ENCODE measurements around the gene RPLP2. TPM values are rescaled to one million over a fixed set of nuclear protein-coding genes. Genes with fewer than 3 reads are reported as not detected.

The RPLP2 gene
- total and polyA plus RNA-seq, 2 experiments from 2014 or later: 401 to 468 TPM

- no peak overlapping the region for H3K4me3 ChIP-seq
- H3K4me1 ChIP-seq (ENCODE audit: insufficient read depth): peaks cover 31% of the 10 kb centered on the region
- no peaks in the 10 kb centered on the region for H4K20me1 ChIP-seq (ENCODE audit: insufficient read depth, poor library complexity, severe bottlenecking)
- H3K27me3 ChIP-seq: no peaks in the 10 kb centered on the region
- no peak for DNase-seq (ENCODE audit: low spot score)
- peak overlapping the region; percentile 67 for H3K4me2 ChIP-seq
- H2AFZ ChIP-seq: no peak overlapping the region
- H3K9me3 ChIP-seq (ENCODE audit: low read depth): no peaks in the 10 kb centered on the region
- no peaks in the 10 kb centered on the region for H3K79me2 ChIP-seq
- WGBS (ENCODE audit: low lambda C conversion rate, missing lambda C conversion rate): 88% methylated on average over 21 of the region's 21 CpGs
- no peaks in the 10 kb centered on the region for H3K36me3 ChIP-seq (replicated peaks; ENCODE audit: insufficient read depth, low read depth)
- H3K27ac ChIP-seq: peak overlapping the region; percentile 76
- H3K9me2 ChIP-seq (replicated peaks; ENCODE audit: insufficient read depth): no peaks in the 10 kb centered on the region
- TF ChIP-seq CTCF (IDR thresholded peaks at IDR 0.05; ENCODE audit: poor library complexity): no peak
- no peak for TF ChIP-seq EZH2phosphoT487 (IDR thresholded peaks at IDR 0.05; ENCODE audit: low read depth, severe bottlenecking, unreplicated experiment)
- TF ChIP-seq EZH2 (IDR thresholded peaks at IDR 0.05; ENCODE audit: borderline replicate concordance): no peak
These were observed 50.7 kb downstream of the RPLP2 start for GRCh38 chr11:860234-861104.

- Histone ChIP-seq H3K9me2 (replicated peaks; ENCODE audit: insufficient read depth) (no peaks in the 10 kb centered on the region), H3K27me3 (no peaks in the 10 kb centered on the region), H3K4me2 (no peak overlapping the region), H3K4me1 (ENCODE audit: insufficient read depth) (peaks cover 31% of the 10 kb centered on the region), H3K27ac (no peak overlapping the region), H3K9me3 (ENCODE audit: low read depth) (no peaks in the 10 kb centered on the region), H2AFZ (no peak overlapping the region), H3K79me2 (no peaks in the 10 kb centered on the region), H3K36me3 (replicated peaks; ENCODE audit: insufficient read depth, low read depth) (no peaks in the 10 kb centered on the region), H4K20me1 (ENCODE audit: insufficient read depth, poor library complexity, severe bottlenecking) (no peaks in the 10 kb centered on the region), H3K4me3 (no peak overlapping the region)
- no peak for DNase-seq (ENCODE audit: low spot score)
- WGBS (ENCODE audit: low lambda C conversion rate, missing lambda C conversion rate): 92% methylated on average over 14 of the region's 14 CpGs
- TF ChIP-seq EZH2 (IDR thresholded peaks at IDR 0.05; ENCODE audit: borderline replicate concordance) (no peak), CTCF (IDR thresholded peaks at IDR 0.05; ENCODE audit: poor library complexity) (no peak), EZH2phosphoT487 (IDR thresholded peaks at IDR 0.05; ENCODE audit: low read depth, severe bottlenecking, unreplicated experiment) (no peak)
These were observed 51.3 kb downstream of the RPLP2 start for GRCh38 chr11:861105-861479.

GRCh38 chr11:862081-862661 lies 52.4 kb downstream of the RPLP2 start:
- Histone ChIP-seq H2AFZ (no peak overlapping the region), H3K4me3 (no peak overlapping the region), H4K20me1 (ENCODE audit: insufficient read depth, poor library complexity, severe bottlenecking) (no peaks in the 10 kb centered on the region), H3K36me3 (replicated peaks; ENCODE audit: insufficient read depth, low read depth) (no peaks in the 10 kb centered on the region), H3K27me3 (no peaks in the 10 kb centered on the region), H3K79me2 (no peaks in the 10 kb centered on the region), H3K9me2 (replicated peaks; ENCODE audit: insufficient read depth) (no peaks in the 10 kb centered on the region), H3K4me1 (ENCODE audit: insufficient read depth) (peaks cover 31% of the 10 kb centered on the region), H3K27ac (peak overlapping the region; percentile 77), H3K9me3 (ENCODE audit: low read depth) (no peaks in the 10 kb centered on the region), H3K4me2 (peak overlapping the region; percentile 47)
- WGBS (ENCODE audit: low lambda C conversion rate, missing lambda C conversion rate): 58% methylated on average over 19 of the region's 20 CpGs
- TF ChIP-seq EZH2phosphoT487 (IDR thresholded peaks at IDR 0.05; ENCODE audit: low read depth, severe bottlenecking, unreplicated experiment) (no peak), CTCF (IDR thresholded peaks at IDR 0.05; ENCODE audit: poor library complexity) (no peak), EZH2 (IDR thresholded peaks at IDR 0.05; ENCODE audit: borderline replicate concordance) (no peak)
- DNase-seq (ENCODE audit: low spot score): no peak

Small RNA genes lying within 50 kb of the gene (small RNA-seq; reads per million reads assigned to genes)
- not detected for gene SNORA52

Other genes starting within 250 kb of the RPLP2 start
- gene LMNTD2, start 249.2 kb upstream of the RPLP2 start, total RNA-seq: 3.4 and 7.3 TPM in 2 replicates
- 15.9 and 19.1 TPM in 2 replicates for gene LMNTD2, start 249.2 kb upstream of the RPLP2 start, polyA plus RNA-seq
- gene RASSF7, start 249.0 kb upstream of the RPLP2 start, total RNA-seq: 47.6 and 75.8 TPM in 2 replicates
- gene RASSF7, start 249.0 kb upstream of the RPLP2 start, polyA plus RNA-seq: 104 and 130 TPM in 2 replicates
- 25.6 and 26.9 TPM in 2 replicates for gene PHRF1, start 233.5 kb upstream of the RPLP2 start, total RNA-seq
- gene PHRF1, start 233.5 kb upstream of the RPLP2 start, polyA plus RNA-seq: 25.6 TPM in 2 replicates
- 9.3 and 10.4 TPM in 2 replicates for gene IRF7, start 194.0 kb upstream of the RPLP2 start, total RNA-seq
- 24.6 and 30.4 TPM in 2 replicates for gene IRF7, start 194.0 kb upstream of the RPLP2 start, polyA plus RNA-seq
- 91.5 and 114 TPM in 2 replicates for gene CDHR5, start 185.0 kb upstream of the RPLP2 start, total RNA-seq
- gene CDHR5, start 185.0 kb upstream of the RPLP2 start, polyA plus RNA-seq: 142 and 166 TPM in 2 replicates
- not detected in 2 replicates for gene SCT, start 182.8 kb upstream of the RPLP2 start, total RNA-seq
- gene SCT, start 182.8 kb upstream of the RPLP2 start, polyA plus RNA-seq: 20.5 and 21.7 TPM in 2 replicates
- not detected in 2 replicates for gene DRD4, start 172.7 kb upstream of the RPLP2 start, total RNA-seq
- 1.1 and 2.9 TPM in 2 replicates for gene DRD4, start 172.7 kb upstream of the RPLP2 start, polyA plus RNA-seq
- gene DEAF1, start 114.7 kb upstream of the RPLP2 start, total RNA-seq: 27.2 and 41.5 TPM in 2 replicates
- gene DEAF1, start 114.7 kb upstream of the RPLP2 start, polyA plus RNA-seq: 59.1 and 75.1 TPM in 2 replicates
- 23.8 and 26.7 TPM in 2 replicates for gene TMEM80, start 114.2 kb upstream of the RPLP2 start, total RNA-seq
- gene TMEM80, start 114.2 kb upstream of the RPLP2 start, polyA plus RNA-seq: 35.5 and 38.1 TPM in 2 replicates
- gene EPS8L2, start 103.7 kb upstream of the RPLP2 start, total RNA-seq: 135 and 157 TPM in 2 replicates
- gene EPS8L2, start 103.7 kb upstream of the RPLP2 start, polyA plus RNA-seq: 310 and 339 TPM in 2 replicates
- gene TALDO1, start 62.5 kb upstream of the RPLP2 start, total RNA-seq: 132 and 137 TPM in 2 replicates
- 161 and 178 TPM in 2 replicates for gene TALDO1, start 62.5 kb upstream of the RPLP2 start, polyA plus RNA-seq
- 21.4 and 24.2 TPM in 2 replicates for gene GATD1, start 32.5 kb upstream of the RPLP2 start, total RNA-seq
- 21.6 and 29.0 TPM in 2 replicates for gene GATD1, start 32.5 kb upstream of the RPLP2 start, polyA plus RNA-seq
- not detected in 2 replicates for gene CEND1, start 19.9 kb upstream of the RPLP2 start, total RNA-seq
- 0.39 TPM in 1 of 2 replicates, not detected in the other for gene CEND1, start 19.9 kb upstream of the RPLP2 start, polyA plus RNA-seq
- gene SLC25A22, start 11.7 kb upstream of the RPLP2 start, total RNA-seq: 11.1 and 16.2 TPM in 2 replicates
- gene SLC25A22, start 11.7 kb upstream of the RPLP2 start, polyA plus RNA-seq: 19.7 and 23.7 TPM in 2 replicates
- 7.1 and 11.1 TPM in 2 replicates for gene PIDD1, start 4.7 kb upstream of the RPLP2 start, total RNA-seq
- 16.3 and 29.5 TPM in 2 replicates for gene PIDD1, start 4.7 kb upstream of the RPLP2 start, polyA plus RNA-seq
- 12.2 and 12.9 TPM in 2 replicates for gene PNPLA2, start 8.9 kb downstream of the RPLP2 start, total RNA-seq
- 50.0 and 57.3 TPM in 2 replicates for gene PNPLA2, start 8.9 kb downstream of the RPLP2 start, polyA plus RNA-seq
- 9.7 and 10.2 TPM in 2 replicates for gene CRACR2B, start 18.0 kb downstream of the RPLP2 start, total RNA-seq
- 33.2 and 39.7 TPM in 2 replicates for gene CRACR2B, start 18.0 kb downstream of the RPLP2 start, polyA plus RNA-seq
- 248 and 260 TPM in 2 replicates for gene CD151, start 23.0 kb downstream of the RPLP2 start, total RNA-seq
- gene CD151, start 23.0 kb downstream of the RPLP2 start, polyA plus RNA-seq: 356 and 392 TPM in 2 replicates
- gene POLR2L, start 32.6 kb downstream of the RPLP2 start, total RNA-seq: 38.0 and 50.2 TPM in 2 replicates
- gene POLR2L, start 32.6 kb downstream of the RPLP2 start, polyA plus RNA-seq: 372 and 402 TPM in 2 replicates
- 62.5 and 82.8 TPM in 2 replicates for gene TSPAN4, start 32.9 kb downstream of the RPLP2 start, total RNA-seq
- 148 and 177 TPM in 2 replicates for gene TSPAN4, start 32.9 kb downstream of the RPLP2 start, polyA plus RNA-seq
- gene CHID1, start 100.8 kb downstream of the RPLP2 start, total RNA-seq: 61.5 and 92.4 TPM in 2 replicates
- gene CHID1, start 100.8 kb downstream of the RPLP2 start, polyA plus RNA-seq: 152 and 155 TPM in 2 replicates
- 57.8 and 68.0 TPM in 2 replicates for gene AP2A2, start 115.9 kb downstream of the RPLP2 start, total RNA-seq
- 49.7 and 56.2 TPM in 2 replicates for gene AP2A2, start 115.9 kb downstream of the RPLP2 start, polyA plus RNA-seq
- gene MUC6, start 226.8 kb downstream of the RPLP2 start, total RNA-seq: not detected in 2 replicates
- gene MUC6, start 226.8 kb downstream of the RPLP2 start, polyA plus RNA-seq: not detected in 2 replicates